NT2/D1 (cell line): ENCODE data around the gene VAPB.

Experiments
- DNase-seq: peaks from one replicate; pipeline ENCODE4 v3.0.0-alpha.2; 2011; ENCODE audit warnings: low read depth, low spot score
- H3K27me3 ChIP-seq: 2 replicates; pipeline ENCODE4 v1.6.0; 2011; ENCODE audit warnings: mild to moderate bottlenecking; ENCODE audit not compliant: insufficient read length, insufficient read depth
- H3K36me3 ChIP-seq: 2 replicates; pipeline ENCODE4 v1.6.1; 2011; ENCODE audit warnings: mild to moderate bottlenecking, low read length, mixed read lengths; ENCODE audit not compliant: insufficient read depth, insufficient read length
- H3K4me1 ChIP-seq: 2 replicates; pipeline ENCODE4 v1.5.1; 2011; ENCODE audit not compliant: insufficient read depth, insufficient read length
- H3K4me3 ChIP-seq: 2 replicates; pipeline ENCODE4 v1.5.1; 2011; ENCODE audit warnings: low read depth; ENCODE audit not compliant: insufficient read length
- H3K9ac ChIP-seq: 2 replicates; pipeline ENCODE4 v1.6.0; 2011; ENCODE audit warnings: low read depth; ENCODE audit not compliant: insufficient read length
- H3K9me3 ChIP-seq: 2 replicates; pipeline ENCODE4 v1.5.1; 2011; ENCODE audit warnings: mild to moderate bottlenecking, low read length; ENCODE audit not compliant: insufficient read depth
- SUZ12 ChIP-seq: IDR thresholded peaks from 2 replicates; pipeline ENCODE4 v1.6.1; 2011; ENCODE audit not compliant: insufficient read length, insufficient read depth; ENCODE audit errors: extremely low read depth
- YY1 ChIP-seq: IDR thresholded peaks from 2 replicates; pipeline ENCODE4 v1.6.1; 2011; ENCODE audit not compliant: insufficient read length, insufficient read depth
- ZNF274 ChIP-seq: IDR thresholded peaks from 2 replicates; pipeline ENCODE4 v1.6.1; 2011; ENCODE audit warnings: mild to moderate bottlenecking, low read depth, low read length

The VAPB gene

DNA sequence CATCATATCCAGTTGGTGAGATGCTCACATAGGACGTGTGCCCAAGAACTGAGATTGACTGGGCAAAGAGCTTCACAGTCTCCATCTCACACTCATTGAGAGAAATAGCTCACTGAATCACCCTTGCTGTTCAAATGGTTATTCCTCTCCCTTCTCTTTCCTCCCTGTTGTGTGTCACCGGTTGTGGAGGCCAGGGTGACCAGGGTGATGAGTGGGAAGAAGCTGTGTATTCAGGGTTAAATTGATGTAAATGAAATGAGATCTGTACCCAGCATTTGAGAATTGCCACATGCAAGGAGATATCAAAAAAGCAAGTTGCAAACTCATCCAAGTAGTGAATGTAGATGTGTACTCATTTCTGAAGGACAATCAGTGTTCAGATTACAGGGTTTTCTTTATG lies 36.6 kb upstream of the VAPB start:
- H3K4me1 ChIP-seq = no peaks in the 10 kb centered on the region
- TF ChIP-seq SUZ12 = no peak
- TF ChIP-seq YY1 = no peak
- no peak for TF ChIP-seq ZNF274
- no peaks in the 10 kb centered on the region for H3K27me3 ChIP-seq
- H3K9ac ChIP-seq = no peak overlapping the region
- H3K4me3 ChIP-seq = no peak overlapping the region
- H3K9me3 ChIP-seq = no peaks in the 10 kb centered on the region
- H3K36me3 ChIP-seq = peaks cover 29% of the 10 kb centered on the region
- DNase-seq = no peak

DNA sequence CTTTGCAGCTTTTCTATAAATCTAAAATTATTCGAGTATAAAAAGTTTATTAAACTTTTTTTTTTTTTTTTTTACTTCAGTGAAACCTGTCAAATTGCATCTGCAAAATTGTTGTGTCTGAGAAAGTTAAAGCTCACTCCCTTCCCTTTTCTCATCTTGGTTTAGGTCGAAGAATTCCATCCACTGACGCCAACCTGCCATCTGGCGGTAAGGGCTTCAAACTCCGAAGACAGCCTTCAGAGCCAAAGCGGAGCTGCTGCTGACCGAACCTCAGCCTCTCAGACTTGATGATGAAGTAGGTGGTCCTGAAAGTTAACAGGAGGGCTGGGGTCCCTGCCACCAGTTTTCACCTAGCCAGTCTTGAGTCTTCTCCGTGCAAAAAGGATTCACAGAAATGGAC lies 29.6 kb upstream of the VAPB start:
- Histone ChIP-seq H3K4me1 (peaks cover 2% of the 10 kb centered on the region), H3K27me3 (no peaks in the 10 kb centered on the region), H3K9ac (no peak overlapping the region), H3K4me3 (no peak overlapping the region), H3K36me3 (peaks cover 46% of the 10 kb centered on the region), H3K9me3 (no peaks in the 10 kb centered on the region)
- DNase-seq = no peak
- no peak for TF ChIP-seq YY1
- TF ChIP-seq SUZ12 = no peak
- TF ChIP-seq ZNF274 = no peak

DNA sequence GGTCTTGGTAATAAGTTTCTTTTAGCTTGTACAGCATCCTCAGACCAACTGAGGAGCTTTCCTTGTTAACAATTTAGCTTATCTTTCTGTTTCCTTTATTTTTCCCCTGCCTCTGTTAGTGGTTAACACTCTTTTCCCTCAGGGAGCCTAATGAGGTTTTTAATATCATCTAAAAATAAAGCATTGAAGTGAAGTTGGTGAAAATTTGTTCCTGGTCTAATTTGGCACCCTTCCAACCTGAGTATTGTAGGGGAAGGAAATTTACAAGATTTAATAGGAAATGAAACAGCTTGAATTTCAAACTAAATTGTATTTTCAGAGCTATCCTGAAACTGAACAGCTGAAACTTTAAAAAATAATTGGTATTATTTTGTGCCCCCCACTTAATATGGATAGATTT lies 28.1 kb upstream of the VAPB start:
- H3K4me1 ChIP-seq = peaks cover 2% of the 10 kb centered on the region
- H3K36me3 ChIP-seq = peaks cover 34% of the 10 kb centered on the region
- H3K4me3 ChIP-seq = no peak overlapping the region
- no peaks in the 10 kb centered on the region for H3K27me3 ChIP-seq
- no peak overlapping the region for H3K9ac ChIP-seq
- H3K9me3 ChIP-seq = no peaks in the 10 kb centered on the region
- no peak for TF ChIP-seq ZNF274
- no peak for TF ChIP-seq SUZ12
- no peak for TF ChIP-seq YY1
- DNase-seq = no peak

DNA sequence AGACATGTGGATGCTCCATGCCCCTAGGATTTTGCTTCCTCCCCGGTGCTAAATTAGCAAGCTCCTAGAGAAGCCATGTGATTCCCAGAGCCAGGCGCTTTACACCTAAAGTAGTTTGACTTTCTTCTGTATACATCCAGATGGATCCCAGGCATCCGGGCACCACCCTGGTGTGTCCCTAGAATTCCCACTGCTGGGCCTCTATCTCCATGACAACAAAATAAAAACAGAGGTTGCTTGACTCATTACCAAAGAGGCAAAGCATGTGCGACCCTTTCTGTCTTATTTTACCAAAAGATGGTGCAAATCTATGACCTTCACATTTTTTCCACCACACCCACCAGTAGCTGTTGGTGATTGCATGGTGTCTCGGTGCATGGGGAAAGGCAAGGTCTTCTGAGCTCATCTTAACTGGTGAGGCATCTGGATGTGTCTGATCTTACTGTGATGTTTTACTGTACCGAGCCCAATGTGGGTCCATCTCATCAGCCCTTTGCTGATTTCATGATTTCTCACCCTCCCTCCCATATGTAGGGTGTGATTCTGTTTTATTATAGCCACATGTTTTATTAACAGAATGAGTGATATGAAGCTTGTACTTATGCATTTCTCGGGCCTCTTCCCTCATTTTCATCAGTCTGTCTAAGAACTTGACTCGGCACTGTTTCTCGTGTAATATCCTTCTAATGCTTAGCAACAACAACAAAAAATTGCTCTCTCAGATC lies 27.4 kb upstream of the VAPB start:
- H3K4me1 ChIP-seq = peaks cover 2% of the 10 kb centered on the region
- H3K36me3 ChIP-seq = peaks cover 30% of the 10 kb centered on the region
- DNase-seq = no peak
- H3K9ac ChIP-seq = no peak overlapping the region
- H3K4me3 ChIP-seq = no peak overlapping the region
- H3K27me3 ChIP-seq = no peaks in the 10 kb centered on the region
- TF ChIP-seq YY1 (no peak), ZNF274 (no peak), SUZ12 (no peak)
- H3K9me3 ChIP-seq = no peaks in the 10 kb centered on the region

DNA sequence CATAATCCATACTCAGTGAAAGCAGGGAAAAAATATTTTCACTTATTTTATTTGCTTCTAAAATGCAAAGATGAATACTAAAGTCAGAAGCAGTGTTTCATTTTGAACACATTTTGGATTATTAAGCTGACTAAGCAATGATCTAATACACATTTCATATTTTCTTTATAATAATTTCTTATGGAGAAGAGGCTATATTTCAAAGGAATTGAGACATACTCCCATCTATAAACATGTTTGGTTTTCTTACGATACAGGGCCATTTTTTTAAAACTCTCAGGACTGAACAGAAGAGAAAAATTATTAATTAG lies 26.9 kb upstream of the VAPB start:
- no peaks in the 10 kb centered on the region for H3K9me3 ChIP-seq
- H3K36me3 ChIP-seq = peaks cover 29% of the 10 kb centered on the region
- no peaks in the 10 kb centered on the region for H3K27me3 ChIP-seq
- peaks cover 2% of the 10 kb centered on the region for H3K4me1 ChIP-seq
- no peak overlapping the region for H3K9ac ChIP-seq
- H3K4me3 ChIP-seq = no peak overlapping the region
- DNase-seq = no peak
- TF ChIP-seq SUZ12 (no peak), ZNF274 (no peak)

DNA sequence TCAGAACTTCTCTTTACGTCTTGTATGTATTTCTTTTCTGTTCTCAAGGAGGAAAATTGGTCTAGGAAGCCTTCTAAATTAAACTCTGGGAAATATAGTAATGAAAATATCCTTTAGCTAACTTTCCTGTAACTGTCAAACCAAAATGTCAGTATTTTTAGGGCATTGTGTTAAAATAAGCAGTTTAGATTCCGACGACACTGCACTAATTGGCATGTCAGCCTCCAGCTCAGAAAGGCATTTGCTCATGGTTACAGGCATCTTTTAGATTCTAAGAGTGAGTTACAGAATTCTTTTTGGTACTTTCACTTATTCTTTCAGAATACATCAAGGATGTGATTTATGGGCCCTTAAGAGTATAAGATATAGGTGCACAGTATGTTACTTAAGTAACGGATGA lies 26.1 kb upstream of the VAPB start:
- Histone ChIP-seq H3K4me1 (peaks cover 2% of the 10 kb centered on the region), H3K9ac (no peak overlapping the region), H3K9me3 (no peaks in the 10 kb centered on the region), H3K27me3 (no peaks in the 10 kb centered on the region), H3K36me3 (peaks cover 25% of the 10 kb centered on the region), H3K4me3 (no peak overlapping the region)
- no peak for DNase-seq
- no peak for TF ChIP-seq SUZ12
- no peak for TF ChIP-seq YY1
- TF ChIP-seq ZNF274 = no peak

DNA sequence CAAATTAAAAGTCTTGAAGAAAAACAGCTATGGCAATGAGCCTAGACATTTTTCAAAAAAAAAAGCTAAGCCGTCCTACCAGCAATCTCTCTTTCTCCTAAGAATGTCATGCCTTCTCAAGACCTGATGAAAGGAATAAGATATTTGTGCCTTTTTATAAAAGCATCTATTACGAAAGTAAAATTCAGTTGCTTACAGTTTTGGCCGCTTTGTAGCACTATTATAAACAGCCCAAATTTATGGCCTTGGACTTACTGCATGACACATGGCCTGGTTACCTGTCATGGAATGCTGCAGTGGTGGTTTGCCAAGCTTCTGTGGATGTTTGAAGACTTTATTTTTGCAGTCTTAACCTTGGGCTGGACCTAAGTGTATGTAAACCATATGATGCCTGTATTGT lies 22.2 kb upstream of the VAPB start:
- Histone ChIP-seq H3K9me3 (no peaks in the 10 kb centered on the region), H3K4me1 (no peaks in the 10 kb centered on the region), H3K9ac (no peak overlapping the region), H3K36me3 (peaks cover 4% of the 10 kb centered on the region), H3K27me3 (no peaks in the 10 kb centered on the region), H3K4me3 (no peak overlapping the region)
- no peak for TF ChIP-seq SUZ12
- no peak for DNase-seq
